ENCODE data around the gene EDEM2.
"Not testable (repeated sequence)": the region's sequence is repeated elsewhere in the genome, so short reads cannot be mapped to it uniquely, and the experiment has no call there.

Gene EDEM2

GRCh38 chr20:35122756-35123405 is 24.3 kb downstream of the EDEM2 start:
- DNase-seq: no peak

GRCh38 chr20:35121186-35121585 is 25.9 kb downstream of the EDEM2 start:
- no peak for DNase-seq

- DNase-seq: no peak
Measured at GRCh38 chr20:35120012-35120701, 27.0 kb downstream of the EDEM2 start.

- DNase-seq: no peak
Measured at GRCh38 chr20:35117629-35118028, 29.5 kb downstream of the EDEM2 start.

- DNase-seq: no peak
Measured at GRCh38 chr20:35117196-35117595, 29.9 kb downstream of the EDEM2 start.

GRCh38 chr20:35116258-35116657 is 30.9 kb downstream of the EDEM2 start:
- no peak for DNase-seq

GRCh38 chr20:35115606-35116005 is 31.5 kb downstream of the EDEM2 start:
- no peak for DNase-seq

- not testable (repeated sequence) for DNase-seq
Measured at GRCh38 chr20:35112276-35112675, 34.9 kb downstream of the EDEM2 start.

GRCh38 chr20:35111141-35111888 is 35.8 kb downstream of the EDEM2 start:
- DNase-seq: no peak

GRCh38 chr20:35108921-35109320 is 38.2 kb downstream of the EDEM2 start:
- no peak for DNase-seq

GRCh38 chr20:35106827-35107380 is 40.2 kb downstream of the EDEM2 start:
- DNase-seq: no peak

- no peak for DNase-seq
Measured at GRCh38 chr20:35104685-35105295, 42.3 kb downstream of the EDEM2 start.

GRCh38 chr20:35101620-35102019 is 45.5 kb downstream of the EDEM2 start:
- DNase-seq: no peak

- no peak for DNase-seq
Measured at GRCh38 chr20:35093267-35093884, 53.8 kb downstream of the EDEM2 start.

GRCh38 chr20:35092524-35093266 is 54.4 kb downstream of the EDEM2 start, which contains the start of gene TRPC4AP:
Gene TRPC4AP (minus strand): TSS chr20:35092807. CDS start chr20:35092781, 26 bp downstream.
- peak; percentile 91 for DNase-seq

- peak; percentile 19 for DNase-seq
Measured at GRCh38 chr20:35091816-35092523, 55.2 kb downstream of the EDEM2 start.

GRCh38 chr20:35088231-35089145 is 58.6 kb downstream of the EDEM2 start:
- DNase-seq: no peak

- DNase-seq: no peak
Measured at GRCh38 chr20:35087791-35088190, 59.3 kb downstream of the EDEM2 start.

GRCh38 chr20:35087355-35087754 is 59.8 kb downstream of the EDEM2 start:
- DNase-seq: no peak
